Peyer's patch (tissue), 4 donors: ENCODE data around the gene EMC1.

Source experiments
- POLR2A ChIP-seq, 2 donors: fragments of 450-650 bp; IDR thresholded peaks; one replicate each; pipeline ENCODE4 v1.5.1; 2017; ENCODE audit warnings: antibody characterized with exemption in 2 of 2, mild to moderate bottlenecking in 2 of 2, moderate library complexity in 2 of 2
- TF ChIP-seq, protein P1 (sequence below), 6 experiments: fragments of 450-650 bp in 4 of 6; fragments of 200-600 bp in 2 of 6; sonication (generic) in 1 of 6; IDR thresholded peaks; one replicate each; pipeline ENCODE4 v1.5.1; 2017 to 2019; ENCODE audit warnings: antibody characterized with exemption in 6 of 6, mild to moderate bottlenecking in 3 of 6, moderate library complexity in 1 of 6

DNA sequence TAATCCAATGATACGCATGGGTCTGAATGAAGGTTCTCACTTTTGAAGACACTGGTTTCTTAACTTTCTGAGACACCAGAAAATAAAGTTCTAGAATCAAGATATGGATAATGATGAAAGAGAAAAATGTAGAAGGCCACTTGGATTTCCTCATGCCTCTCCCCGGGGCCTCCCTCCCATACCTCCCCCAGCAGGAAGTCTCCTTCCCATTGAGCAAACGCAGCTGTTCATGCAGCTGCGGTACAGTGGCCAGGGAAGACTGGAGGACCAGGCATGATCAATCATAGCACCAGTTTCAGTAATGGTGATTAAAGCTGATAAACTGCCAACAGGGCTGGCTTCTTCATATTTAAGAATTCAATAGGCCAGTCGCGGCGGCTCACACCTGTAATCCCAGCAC, 30.3 kb downstream of the EMC1 start:
- TF ChIP-seq POLR2A (IDR thresholded peaks at IDR 0.05) = no peak
- TF ChIP-seq, protein P1, sequence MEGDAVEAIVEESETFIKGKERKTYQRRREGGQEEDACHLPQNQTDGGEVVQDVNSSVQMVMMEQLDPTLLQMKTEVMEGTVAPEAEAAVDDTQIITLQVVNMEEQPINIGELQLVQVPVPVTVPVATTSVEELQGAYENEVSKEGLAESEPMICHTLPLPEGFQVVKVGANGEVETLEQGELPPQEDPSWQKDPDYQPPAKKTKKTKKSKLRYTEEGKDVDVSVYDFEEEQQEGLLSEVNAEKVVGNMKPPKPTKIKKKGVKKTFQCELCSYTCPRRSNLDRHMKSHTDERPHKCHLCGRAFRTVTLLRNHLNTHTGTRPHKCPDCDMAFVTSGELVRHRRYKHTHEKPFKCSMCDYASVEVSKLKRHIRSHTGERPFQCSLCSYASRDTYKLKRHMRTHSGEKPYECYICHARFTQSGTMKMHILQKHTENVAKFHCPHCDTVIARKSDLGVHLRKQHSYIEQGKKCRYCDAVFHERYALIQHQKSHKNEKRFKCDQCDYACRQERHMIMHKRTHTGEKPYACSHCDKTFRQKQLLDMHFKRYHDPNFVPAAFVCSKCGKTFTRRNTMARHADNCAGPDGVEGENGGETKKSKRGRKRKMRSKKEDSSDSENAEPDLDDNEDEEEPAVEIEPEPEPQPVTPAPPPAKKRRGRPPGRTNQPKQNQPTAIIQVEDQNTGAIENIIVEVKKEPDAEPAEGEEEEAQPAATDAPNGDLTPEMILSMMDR (IDR thresholded peaks at IDR 0.05) = no peak
